NOMO-1 treated with dmso at 0.1 percent for 144 hours (cell line): Measurements from ENCODE around the gene KCNJ4.

Experiments used
- DNase-seq: peaks from one replicate; lab custom pipeline; 2025; ENCODE audit not compliant: unreplicated experiment; lab: John Stamatoyannopoulos, UW

The KCNJ4 gene

GRCh38 chr22:38455076-38455529 lies at the start of gene KCNJ4:
Gene KCNJ4 (minus strand): TSS chr22:38455199. CDS start chr22:38428132, 27,067 bp downstream.
- DNase-seq: no peak

DNA sequence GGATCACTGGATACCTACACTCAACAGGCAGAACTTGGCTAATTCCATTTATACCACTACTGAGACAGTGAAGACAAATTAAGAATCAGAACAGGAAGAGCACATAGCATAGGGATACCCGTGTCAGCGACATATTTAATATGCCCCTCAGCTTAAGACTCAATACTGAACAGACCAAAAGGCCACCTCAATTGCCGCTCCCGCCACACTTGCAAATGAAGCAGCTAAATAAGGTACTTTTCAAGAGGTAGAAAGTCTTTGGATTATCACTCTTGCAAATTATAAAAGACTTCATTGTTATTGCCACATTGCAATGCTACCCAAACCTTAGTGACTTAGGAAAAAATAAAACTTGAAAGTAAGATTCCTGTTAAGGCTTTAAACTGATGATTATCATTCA lies 48.0 kb upstream of the KCNJ4 start:
- no peak for DNase-seq

GRCh38 chr22:38501797-38502672 lies 47.0 kb upstream of the KCNJ4 start:
- no peak for DNase-seq

DNA sequence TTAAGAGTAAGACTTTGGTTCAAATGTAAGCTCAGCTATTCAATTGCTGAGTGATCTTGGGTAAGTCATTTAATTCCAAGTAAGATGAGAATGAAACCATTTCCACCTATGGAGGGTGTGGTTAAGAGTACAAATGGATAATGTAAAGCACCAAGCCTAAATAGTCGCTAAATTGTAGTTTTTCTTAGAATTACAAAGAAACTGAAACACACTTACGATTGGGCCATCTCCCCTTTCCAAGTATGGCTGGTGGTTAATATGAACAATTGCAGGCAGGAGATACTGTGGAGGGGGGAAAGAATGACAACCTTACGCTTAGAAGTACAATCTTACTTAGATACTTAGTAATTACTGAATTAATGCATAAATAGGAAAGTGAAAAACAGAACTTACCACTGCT lies 42.9 kb upstream of the KCNJ4 start:
- DNase-seq: no peak

- no peak for DNase-seq
Measured at GRCh38 chr22:38494939-38495338, 39.9 kb upstream of the KCNJ4 start.

DNA sequence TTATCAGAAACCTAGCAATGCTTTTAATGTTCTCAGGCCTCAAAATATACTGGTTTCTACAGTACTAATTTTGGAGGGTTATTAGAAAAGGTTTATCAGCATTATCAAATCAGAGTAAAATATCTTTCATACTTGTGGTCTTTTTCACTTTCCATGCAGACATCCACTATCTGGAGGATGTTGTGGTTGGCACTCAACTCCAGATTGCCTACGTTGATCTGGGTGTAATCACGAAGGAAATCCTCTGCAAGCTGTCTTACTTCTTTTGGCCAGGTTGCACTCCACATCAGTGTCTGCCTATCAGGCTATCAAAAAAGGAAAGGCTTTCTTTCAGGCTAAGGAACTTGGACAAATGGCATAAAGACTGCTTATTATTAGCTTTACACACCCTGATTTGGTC lies 39.5 kb upstream of the KCNJ4 start:
- no peak for DNase-seq

- no peak for DNase-seq
Measured at GRCh38 chr22:38491707-38492348, 36.8 kb upstream of the KCNJ4 start.

GRCh38 chr22:38490915-38491314 lies 35.9 kb upstream of the KCNJ4 start:
- no peak for DNase-seq

- no peak for DNase-seq
Measured at GRCh38 chr22:38490475-38490874, 35.5 kb upstream of the KCNJ4 start.

GRCh38 chr22:38489561-38490145 lies 34.7 kb upstream of the KCNJ4 start:
- DNase-seq: no peak

- no peak for DNase-seq
Measured at GRCh38 chr22:38489142-38489541, 34.1 kb upstream of the KCNJ4 start.

GRCh38 chr22:38487946-38488345 lies 32.9 kb upstream of the KCNJ4 start:
- no peak for DNase-seq

DNA sequence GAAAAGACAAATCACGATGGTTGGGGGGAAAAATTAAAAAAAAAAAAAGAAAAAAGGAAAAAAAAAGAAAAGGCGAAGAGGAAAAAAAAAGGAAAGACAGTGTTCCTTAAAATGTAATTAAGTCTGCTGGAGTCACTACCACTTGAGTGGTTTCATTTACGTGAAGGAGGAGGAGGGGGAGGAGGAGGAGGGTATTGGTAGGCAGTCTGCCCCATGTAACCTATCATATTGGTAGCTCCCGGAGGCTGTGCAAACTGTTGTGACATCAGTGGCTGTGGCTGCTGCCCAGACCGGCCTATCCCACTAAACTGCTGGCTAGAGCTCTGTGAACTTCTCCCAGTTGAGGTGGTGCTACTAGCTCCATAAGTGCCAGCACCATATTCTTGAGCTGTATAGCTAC lies 30.8 kb upstream of the KCNJ4 start:
- DNase-seq: no peak

DNA sequence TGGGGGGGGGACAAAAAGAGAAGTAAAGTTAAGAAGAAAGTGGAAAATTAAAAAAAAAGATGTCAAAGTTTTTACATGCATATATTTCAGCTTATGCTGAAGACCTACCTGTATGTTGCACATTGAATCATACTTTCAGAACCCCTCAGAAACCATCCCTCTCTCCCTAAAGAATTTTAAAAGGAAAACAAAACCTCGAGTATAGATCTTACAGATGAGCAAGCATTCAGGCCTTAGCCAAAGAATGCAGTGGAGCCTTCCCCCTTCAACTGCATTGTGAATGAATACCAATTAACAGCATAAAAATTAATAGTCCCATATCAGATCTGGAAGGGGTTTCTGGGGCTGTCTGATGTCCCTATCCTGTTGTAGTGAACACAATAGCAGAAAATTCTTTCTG lies 29.2 kb upstream of the KCNJ4 start:
- no peak for DNase-seq

GRCh38 chr22:38482662-38483308 lies 27.8 kb upstream of the KCNJ4 start:
- no peak for DNase-seq

DNA sequence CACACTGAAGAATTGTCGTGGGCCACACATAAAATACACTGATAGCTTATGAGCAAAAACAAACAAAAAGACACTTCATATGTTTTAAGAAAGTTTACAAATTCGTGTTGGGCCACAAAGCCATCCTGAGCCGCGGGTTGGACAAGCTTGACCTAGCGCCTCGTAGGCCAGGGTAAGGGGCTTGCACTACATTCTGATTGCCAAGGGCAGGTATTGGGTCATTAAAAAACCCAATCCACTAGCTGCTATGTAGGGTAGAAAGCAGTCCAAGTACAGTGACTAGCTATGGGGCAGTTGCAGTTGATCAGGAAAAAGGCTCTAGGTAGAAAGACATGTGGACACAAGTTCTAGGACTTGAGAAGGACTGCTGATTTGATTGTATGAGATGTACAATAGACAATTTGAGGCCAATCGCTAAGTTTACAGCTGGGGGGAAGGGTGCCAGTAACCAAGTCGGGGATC lies 26.9 kb upstream of the KCNJ4 start:
- no peak for DNase-seq

DNA sequence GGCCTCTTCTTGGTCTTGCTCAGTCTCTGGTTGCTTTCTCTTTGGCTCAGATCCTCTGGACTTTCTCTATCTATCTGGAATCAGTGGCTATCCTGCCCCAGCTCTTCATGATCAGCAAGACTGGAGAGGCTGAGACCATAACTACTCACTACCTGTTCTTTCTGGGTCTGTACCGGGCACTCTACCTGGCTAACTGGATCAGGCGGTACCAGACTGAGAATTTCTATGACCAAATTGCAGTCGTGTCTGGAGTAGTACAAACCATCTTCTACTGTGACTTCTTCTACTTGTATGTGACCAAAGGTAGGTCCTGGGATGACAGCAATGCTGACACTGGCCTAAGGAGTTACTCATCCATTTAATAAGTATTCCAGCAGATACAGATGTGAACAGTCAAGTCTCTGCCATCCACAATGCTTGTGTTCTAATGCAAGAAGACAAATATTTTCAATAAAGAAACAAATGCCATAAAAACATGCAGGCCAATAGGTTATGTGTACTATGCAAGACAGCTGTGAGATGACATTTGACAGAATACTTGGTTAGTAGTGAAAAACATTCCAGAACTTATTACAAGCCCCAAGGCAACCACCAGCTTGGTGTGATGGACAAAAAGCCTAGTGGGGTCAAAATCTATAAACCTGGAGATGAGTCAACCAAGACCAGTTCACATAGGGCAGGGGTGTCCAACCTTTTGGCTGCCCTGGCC lies 26.3 kb upstream of the KCNJ4 start:
- no peak for DNase-seq

GRCh38 chr22:38479096-38479837 lies 24.3 kb upstream of the KCNJ4 start:
- no peak for DNase-seq

- no peak for DNase-seq
Measured at GRCh38 chr22:38477585-38477984, 22.6 kb upstream of the KCNJ4 start.

GRCh38 chr22:38474003-38474607 lies 19.1 kb upstream of the KCNJ4 start:
- no peak for DNase-seq
